Suprapubic skin (tissue), 4 donors: ENCODE data around the gene DNAH10.

Experiments
- CTCF ChIP-seq, 2 donors: fragments of 200-600 bp in 1 of 2; fragments of 450-650 bp in 1 of 2; sonication (generic) in 1 of 2; IDR thresholded peaks; one replicate each; pipeline ENCODE4 v1.5.1; 2016 to 2019; ENCODE audit warnings: antibody characterized with exemption in 2 of 2, mild to moderate bottlenecking in 1 of 2, moderate library complexity in 1 of 2
- EP300 ChIP-seq: sonication (generic); formaldehyde crosslinking; IDR thresholded peaks from one replicate; pipeline ENCODE4 v1.6.1; 2017; ENCODE audit warnings: antibody characterized with exemption
- POLR2A ChIP-seq, 2 donors: fragments of 450-650 bp; IDR thresholded peaks; one replicate each; pipeline ENCODE4 v1.6.1; 2017; ENCODE audit warnings: antibody characterized with exemption in 2 of 2, mild to moderate bottlenecking in 2 of 2, moderate library complexity in 2 of 2
- POLR2AphosphoS5 ChIP-seq, 3 donors: sonication (generic); formaldehyde crosslinking; IDR thresholded peaks; one replicate each; pipeline ENCODE4 v1.6.1; 2017; ENCODE audit warnings: antibody characterized with exemption in 3 of 3

GRCh38 chr12:123924539-123924938 is 162.4 kb downstream of the DNAH10 start:
- TF ChIP-seq CTCF (IDR thresholded peaks at IDR 0.05) (no peak), EP300 (no peak), POLR2A (IDR thresholded peaks at IDR 0.05) (no peak), POLR2AphosphoS5 (IDR thresholded peaks at IDR 0.05) (no peak)
